Muscle layer of duodenum (tissue), 2 donors: ENCODE data around the gene HCN2.

Source experiments
- H3K27ac ChIP-seq: one replicate; pipeline ENCODE4 v1.7.0; 2013; ENCODE audit warnings: mild to moderate bottlenecking, low read length
- H3K27me3 ChIP-seq: one replicate; pipeline ENCODE4 v1.7.0; 2013; ENCODE audit warnings: low read depth, mild to moderate bottlenecking, control low read depth, low read length
- H3K36me3 ChIP-seq, 2 donors: one replicate each; pipeline ENCODE4 v1.7.0; 2013; ENCODE audit warnings: low read length in 2 of 2, control low read depth in 1 of 2, mild to moderate bottlenecking in 1 of 2; ENCODE audit not compliant: insufficient read depth in 2 of 2, control insufficient read depth in 1 of 2
- H3K4me1 ChIP-seq, 2 donors: one replicate each; pipeline ENCODE4 v1.7.0; 2013; ENCODE audit warnings: low read length in 2 of 2, mild to moderate bottlenecking in 2 of 2, control low read depth in 1 of 2, moderate library complexity in 1 of 2; ENCODE audit not compliant: insufficient read depth in 2 of 2, control insufficient read depth in 1 of 2
- H3K4me3 ChIP-seq, 2 donors: one replicate each; pipeline ENCODE4 v1.7.0; 2013; ENCODE audit warnings: low read length in 2 of 2, low read depth in 1 of 2, mild to moderate bottlenecking in 1 of 2
- H3K9me3 ChIP-seq, 2 donors: one replicate each; pipeline ENCODE4 v1.7.0; 2013; ENCODE audit warnings: low read length in 2 of 2, control low read depth in 1 of 2, mild to moderate bottlenecking in 1 of 2; ENCODE audit not compliant: control insufficient read depth in 1 of 2
- donor health status: healthy.

HCN2 gene

GRCh38 chr19:648904-649801, 59.5 kb downstream of the HCN2 start:
- Histone ChIP-seq H3K27me3 (no peaks in the 10 kb centered on the region), H3K36me3 (peaks cover 0 to 72% of the 10 kb centered on the region in 2 donors), H3K9me3 (no peaks in the 10 kb centered on the region), H3K4me1 (no peaks in the 10 kb centered on the region), H3K4me3 (no peak overlapping the region), H3K27ac (no peak overlapping the region)

GRCh38 chr19:650121-650520, 60.4 kb downstream of the HCN2 start:
- no peak overlapping the region for H3K4me3 ChIP-seq
- H3K27me3 ChIP-seq: no peaks in the 10 kb centered on the region
- no peaks in the 10 kb centered on the region for H3K9me3 ChIP-seq
- no peaks in the 10 kb centered on the region for H3K4me1 ChIP-seq
- no peak overlapping the region for H3K27ac ChIP-seq
- peaks cover 0 to 67% of the 10 kb centered on the region in 2 donors for H3K36me3 ChIP-seq

GRCh38 chr19:651114-651818, 61.6 kb downstream of the HCN2 start:
- H3K4me1 ChIP-seq: no peaks in the 10 kb centered on the region
- H3K36me3 ChIP-seq: peaks cover 0 to 64% of the 10 kb centered on the region in 2 donors
- no peak overlapping the region for H3K27ac ChIP-seq
- H3K4me3 ChIP-seq: no peak overlapping the region
- no peaks in the 10 kb centered on the region for H3K27me3 ChIP-seq
- no peaks in the 10 kb centered on the region for H3K9me3 ChIP-seq

GRCh38 chr19:651991-652390, 62.3 kb downstream of the HCN2 start:
- Histone ChIP-seq H3K27me3 (no peaks in the 10 kb centered on the region), H3K36me3 (peaks cover 0 to 57% of the 10 kb centered on the region in 2 donors), H3K9me3 (no peaks in the 10 kb centered on the region), H3K27ac (no peak overlapping the region), H3K4me3 (no peak overlapping the region), H3K4me1 (no peaks in the 10 kb centered on the region)

GRCh38 chr19:652467-653389, 63.0 kb downstream of the HCN2 start:
- H3K36me3 ChIP-seq: peaks cover 0 to 55% of the 10 kb centered on the region in 2 donors
- no peak overlapping the region for H3K27ac ChIP-seq
- no peak overlapping the region for H3K4me3 ChIP-seq
- H3K9me3 ChIP-seq: no peaks in the 10 kb centered on the region
- peaks cover 0 to 6% of the 10 kb centered on the region in 2 donors for H3K4me1 ChIP-seq
- no peaks in the 10 kb centered on the region for H3K27me3 ChIP-seq

- H3K27ac ChIP-seq: no peak overlapping the region
- peaks cover 0 to 12% of the 10 kb centered on the region in 2 donors for H3K4me1 ChIP-seq
- H3K36me3 ChIP-seq: peaks cover 0 to 49% of the 10 kb centered on the region in 2 donors
- no peak overlapping the region for H3K4me3 ChIP-seq
- H3K9me3 ChIP-seq: no peaks in the 10 kb centered on the region
- H3K27me3 ChIP-seq: no peaks in the 10 kb centered on the region
These were observed 63.7 kb downstream of the HCN2 start for GRCh38 chr19:653425-653824.

- no peak overlapping the region for H3K4me3 ChIP-seq
- H3K27me3 ChIP-seq: no peaks in the 10 kb centered on the region
- no peaks in the 10 kb centered on the region for H3K9me3 ChIP-seq
- peaks cover 0 to 33% of the 10 kb centered on the region in 2 donors for H3K4me1 ChIP-seq
- H3K36me3 ChIP-seq: peaks cover 0 to 34% of the 10 kb centered on the region in 2 donors
- no peak overlapping the region for H3K27ac ChIP-seq
These were observed 66.0 kb downstream of the HCN2 start for GRCh38 chr19:655691-656090.

GRCh38 chr19:656751-657559, 67.3 kb downstream of the HCN2 start:
- Histone ChIP-seq H3K27me3 (no peaks in the 10 kb centered on the region), H3K4me1 (peaks cover 0 to 45% of the 10 kb centered on the region in 2 donors), H3K36me3 (peaks cover 0 to 21% of the 10 kb centered on the region in 2 donors), H3K4me3 (no peak overlapping the region), H3K27ac (no peak overlapping the region), H3K9me3 (no peaks in the 10 kb centered on the region)

- Histone ChIP-seq H3K4me1 (peaks cover 0 to 48% of the 10 kb centered on the region in 2 donors), H3K4me3 (no peak overlapping the region), H3K36me3 (peaks cover 0 to 17% of the 10 kb centered on the region in 2 donors), H3K27me3 (no peaks in the 10 kb centered on the region), H3K27ac (no peak overlapping the region), H3K9me3 (no peaks in the 10 kb centered on the region)
These were observed 67.9 kb downstream of the HCN2 start for GRCh38 chr19:657611-658010.

- no peak overlapping the region for H3K4me3 ChIP-seq
- H3K27ac ChIP-seq: no peak overlapping the region
- H3K4me1 ChIP-seq: peaks cover 0 to 48% of the 10 kb centered on the region in 2 donors
- no peaks in the 10 kb centered on the region for H3K9me3 ChIP-seq
- H3K27me3 ChIP-seq: no peaks in the 10 kb centered on the region
- peaks cover 0 to 10% of the 10 kb centered on the region in 2 donors for H3K36me3 ChIP-seq
These were observed 68.6 kb downstream of the HCN2 start for GRCh38 chr19:658059-658839.
